Measurements from ENCODE around the gene YWHAH.
A peak's percentile ranks its signal among the peaks of the same experiment; 100 is the strongest.

Gene YWHAH

DNA sequence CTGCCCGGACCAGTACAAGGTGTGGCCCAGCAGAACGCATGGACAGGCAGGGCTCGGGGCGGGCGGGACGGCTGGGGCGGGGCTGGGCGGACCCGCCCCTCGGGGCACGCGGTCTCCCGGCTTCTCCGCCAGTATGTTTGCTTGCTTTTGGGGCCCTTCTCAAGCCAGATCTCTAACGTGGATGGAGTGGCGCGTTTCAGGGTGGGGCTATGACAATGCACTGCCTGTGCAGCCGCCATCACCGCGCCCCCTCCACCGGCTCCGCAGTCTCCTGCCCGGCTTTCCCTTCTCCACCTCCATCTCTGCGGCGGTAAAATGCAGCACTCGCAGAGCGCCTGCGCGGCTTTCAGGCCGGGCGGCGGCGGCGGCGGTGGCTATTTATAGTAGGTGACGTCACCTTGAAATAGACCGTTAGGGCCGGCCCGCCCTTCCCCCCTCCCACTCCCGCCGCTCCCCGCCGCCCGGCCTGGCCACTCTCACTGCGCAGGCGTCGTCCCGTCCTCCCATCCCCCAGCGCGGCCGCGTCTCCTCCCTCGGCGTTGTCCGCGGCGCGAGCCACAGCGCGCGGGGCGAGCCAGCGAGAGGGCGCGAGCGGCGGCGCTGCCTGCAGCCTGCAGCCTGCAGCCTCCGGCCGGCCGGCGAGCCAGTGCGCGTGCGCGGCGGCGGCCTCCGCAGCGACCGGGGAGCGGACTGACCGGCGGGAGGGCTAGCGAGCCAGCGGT, at the start of gene YWHAH:
Gene YWHAH, plus strand, starts transcription at position 558 of the 722 bp plus-strand sequence. CDS start 199 bp downstream, outside the sequence.
- Histone ChIP-seq H3K9ac (ENCODE audit: low read length in 2 of 2) (peak within 1 kb of the TSS; percentile 88 to 92), H3K27me3 (ENCODE audit: control insufficient read depth in 1 of 2, insufficient read depth in 2 of 2, low read length in 2 of 2) (no peaks in the 10 kb centered on the region), H3K36me3 (ENCODE audit: control insufficient read depth in 2 of 2, insufficient read depth in 2 of 2, low read length in 2 of 2) (peaks cover 4% of the 10 kb centered on the region in 2 donors), H3K4me3 (ENCODE audit: low read length in 2 of 2) (peak within 1 kb of the TSS; percentile 88 to 90), H3K27ac (ENCODE audit: low read length) (peak within 1 kb of the TSS; percentile 92), H3K4me1 (ENCODE audit: control insufficient read depth, insufficient read depth, low read length) (peaks cover 17% of the 10 kb centered on the region), H3K9me3 (ENCODE audit: control insufficient read depth in 2 of 2, low read length in 2 of 2) (no peaks in the 10 kb centered on the region)

DNA sequence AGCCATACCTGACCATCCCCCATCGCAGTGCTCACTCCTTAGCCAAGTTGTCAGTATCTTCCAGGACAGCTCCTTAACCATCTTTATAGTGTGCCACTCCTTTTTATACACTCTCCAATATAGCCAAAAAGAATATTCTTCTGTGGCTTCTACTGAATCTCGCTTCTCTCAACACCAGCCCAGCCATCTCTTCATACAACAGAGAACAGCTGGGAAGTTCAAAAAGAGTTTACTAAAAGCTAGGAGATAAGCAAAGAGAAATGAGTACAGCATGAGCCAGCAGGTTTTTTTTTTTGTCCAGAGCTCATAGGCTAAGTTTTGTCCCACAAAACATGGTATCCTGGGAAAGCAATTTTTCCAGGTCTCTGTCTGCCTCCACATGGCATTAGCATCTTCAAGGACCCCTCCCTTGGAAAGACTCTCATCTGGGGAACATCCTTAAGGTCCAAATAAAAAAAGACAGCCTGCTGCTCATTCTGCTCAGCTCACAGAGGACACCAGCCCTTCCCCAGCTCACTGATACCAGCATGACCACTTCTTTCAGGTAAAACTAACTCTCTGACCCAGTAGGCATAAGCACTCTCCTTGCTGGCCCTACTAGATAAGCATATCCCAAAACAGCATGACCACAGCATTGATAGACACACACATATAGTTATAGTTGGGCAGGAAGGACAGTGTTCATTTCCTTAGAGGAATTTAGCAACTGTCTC, 48.8 kb upstream of the YWHAH start:
- Histone ChIP-seq H3K27me3 (ENCODE audit: control insufficient read depth in 1 of 2, insufficient read depth in 2 of 2, low read length in 2 of 2) (no peaks in the 10 kb centered on the region), H3K27ac (ENCODE audit: low read length) (no peak overlapping the region), H3K36me3 (ENCODE audit: control insufficient read depth in 2 of 2, insufficient read depth in 2 of 2, low read length in 2 of 2) (peaks cover 6 to 16% of the 10 kb centered on the region in 2 donors), H3K4me3 (ENCODE audit: low read length in 2 of 2) (no peak overlapping the region), H3K4me1 (ENCODE audit: control insufficient read depth, insufficient read depth, low read length) (no peaks in the 10 kb centered on the region), H3K9me3 (ENCODE audit: control insufficient read depth in 2 of 2, low read length in 2 of 2) (no peaks in the 10 kb centered on the region), H3K9ac (ENCODE audit: low read length in 2 of 2) (no peak overlapping the region)

GRCh38 chr22:31896472-31896871, 47.9 kb upstream of the YWHAH start:
- no peaks in the 10 kb centered on the region for H3K4me1 ChIP-seq (ENCODE audit: control insufficient read depth, insufficient read depth, low read length)
- peaks cover 9 to 18% of the 10 kb centered on the region in 2 donors for H3K36me3 ChIP-seq (ENCODE audit: control insufficient read depth in 2 of 2, insufficient read depth in 2 of 2, low read length in 2 of 2)
- H3K4me3 ChIP-seq (ENCODE audit: low read length in 2 of 2): no peak overlapping the region
- no peak overlapping the region for H3K9ac ChIP-seq (ENCODE audit: low read length in 2 of 2)
- no peaks in the 10 kb centered on the region for H3K9me3 ChIP-seq (ENCODE audit: control insufficient read depth in 2 of 2, low read length in 2 of 2)
- H3K27me3 ChIP-seq (ENCODE audit: control insufficient read depth in 1 of 2, insufficient read depth in 2 of 2, low read length in 2 of 2): no peaks in the 10 kb centered on the region
- no peak overlapping the region for H3K27ac ChIP-seq (ENCODE audit: low read length)

- Histone ChIP-seq H3K36me3 (ENCODE audit: control insufficient read depth in 2 of 2, insufficient read depth in 2 of 2, low read length in 2 of 2) (peaks cover 17 to 21% of the 10 kb centered on the region in 2 donors), H3K27ac (ENCODE audit: low read length) (no peak overlapping the region), H3K9me3 (ENCODE audit: control insufficient read depth in 2 of 2, low read length in 2 of 2) (no peaks in the 10 kb centered on the region), H3K4me1 (ENCODE audit: control insufficient read depth, insufficient read depth, low read length) (no peaks in the 10 kb centered on the region), H3K4me3 (ENCODE audit: low read length in 2 of 2) (no peak overlapping the region), H3K9ac (ENCODE audit: low read length in 2 of 2) (no peak overlapping the region), H3K27me3 (ENCODE audit: control insufficient read depth in 1 of 2, insufficient read depth in 2 of 2, low read length in 2 of 2) (no peaks in the 10 kb centered on the region)
These were observed 46.2 kb upstream of the YWHAH start for GRCh38 chr22:31897842-31898805.

DNA sequence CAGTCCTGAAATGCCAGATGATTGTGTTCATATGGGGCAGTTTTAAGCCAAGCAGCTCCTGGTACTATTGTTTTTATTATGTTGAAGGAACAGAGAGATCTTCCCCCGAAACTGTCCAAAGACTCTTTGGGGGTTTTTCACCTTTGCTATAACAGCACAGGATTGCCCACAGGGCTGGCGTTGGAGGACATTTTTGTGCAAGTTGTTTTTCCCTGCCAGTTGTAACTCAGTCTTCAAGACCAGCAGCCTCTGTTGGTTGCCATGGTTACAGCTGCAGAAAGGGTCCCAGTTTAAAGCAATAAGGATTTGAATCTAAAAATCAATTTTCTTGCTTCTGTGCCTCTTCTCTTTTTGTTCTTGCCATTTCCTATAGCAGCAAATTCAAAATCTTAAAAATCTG, 45.4 kb upstream of the YWHAH start:
- Histone ChIP-seq H3K36me3 (ENCODE audit: control insufficient read depth in 2 of 2, insufficient read depth in 2 of 2, low read length in 2 of 2) (peaks cover 14 to 18% of the 10 kb centered on the region in 2 donors), H3K4me3 (ENCODE audit: low read length in 2 of 2) (no peak overlapping the region), H3K27me3 (ENCODE audit: control insufficient read depth in 1 of 2, insufficient read depth in 2 of 2, low read length in 2 of 2) (no peaks in the 10 kb centered on the region), H3K4me1 (ENCODE audit: control insufficient read depth, insufficient read depth, low read length) (no peaks in the 10 kb centered on the region), H3K9ac (ENCODE audit: low read length in 2 of 2) (no peak overlapping the region), H3K27ac (ENCODE audit: low read length) (no peak overlapping the region), H3K9me3 (ENCODE audit: control insufficient read depth in 2 of 2, low read length in 2 of 2) (no peaks in the 10 kb centered on the region)

GRCh38 chr22:31899669-31900068, 44.7 kb upstream of the YWHAH start:
- H3K9me3 ChIP-seq (ENCODE audit: control insufficient read depth in 2 of 2, low read length in 2 of 2): no peaks in the 10 kb centered on the region
- no peak overlapping the region for H3K9ac ChIP-seq (ENCODE audit: low read length in 2 of 2)
- no peak overlapping the region for H3K27ac ChIP-seq (ENCODE audit: low read length)
- H3K27me3 ChIP-seq (ENCODE audit: control insufficient read depth in 1 of 2, insufficient read depth in 2 of 2, low read length in 2 of 2): no peaks in the 10 kb centered on the region
- no peak overlapping the region for H3K4me3 ChIP-seq (ENCODE audit: low read length in 2 of 2)
- H3K36me3 ChIP-seq (ENCODE audit: control insufficient read depth in 2 of 2, insufficient read depth in 2 of 2, low read length in 2 of 2): peaks cover 14 to 21% of the 10 kb centered on the region in 2 donors
- no peaks in the 10 kb centered on the region for H3K4me1 ChIP-seq (ENCODE audit: control insufficient read depth, insufficient read depth, low read length)

DNA sequence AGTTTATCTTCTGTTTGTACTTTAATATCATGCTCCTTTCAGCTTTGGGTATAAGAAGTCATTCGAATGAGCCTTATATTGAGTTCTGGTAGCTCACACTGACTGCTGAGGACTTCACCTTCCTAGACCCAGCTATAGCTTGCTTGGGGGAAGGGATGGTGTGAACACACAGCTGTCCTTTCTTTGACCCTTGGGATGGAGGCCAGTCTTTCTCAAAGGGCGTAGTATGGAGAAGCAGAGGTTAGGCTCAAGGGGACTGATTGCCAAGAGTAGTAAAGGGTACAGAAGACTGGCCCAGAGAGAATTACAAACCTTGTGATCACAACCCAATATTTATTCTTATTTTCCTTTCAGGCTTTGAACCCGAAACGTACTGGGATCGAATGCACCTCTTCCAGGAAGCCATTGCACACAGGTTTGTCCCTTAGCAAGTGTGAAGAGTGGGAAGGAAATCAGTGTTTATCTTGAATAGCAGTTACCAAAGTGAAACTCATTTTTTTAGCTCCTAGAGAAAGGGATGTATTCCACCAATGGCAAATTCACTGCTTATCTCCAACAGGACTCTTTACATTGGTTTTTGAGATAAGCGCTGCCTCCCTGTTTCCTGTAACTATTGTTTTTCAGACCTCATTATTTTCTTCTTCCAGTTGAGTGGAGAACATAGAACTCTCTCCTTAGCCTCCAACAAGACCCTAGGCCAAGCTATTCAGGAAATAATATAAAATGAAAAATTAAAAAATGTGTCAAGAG, 42.8 kb upstream of the YWHAH start:
- Histone ChIP-seq H3K4me1 (ENCODE audit: control insufficient read depth, insufficient read depth, low read length) (no peaks in the 10 kb centered on the region), H3K4me3 (ENCODE audit: low read length in 2 of 2) (no peak overlapping the region), H3K27ac (ENCODE audit: low read length) (no peak overlapping the region), H3K36me3 (ENCODE audit: control insufficient read depth in 2 of 2, insufficient read depth in 2 of 2, low read length in 2 of 2) (peaks cover 15 to 27% of the 10 kb centered on the region in 2 donors), H3K9me3 (ENCODE audit: control insufficient read depth in 2 of 2, low read length in 2 of 2) (no peaks in the 10 kb centered on the region), H3K9ac (ENCODE audit: low read length in 2 of 2) (no peak overlapping the region), H3K27me3 (ENCODE audit: control insufficient read depth in 1 of 2, insufficient read depth in 2 of 2, low read length in 2 of 2) (no peaks in the 10 kb centered on the region)

DNA sequence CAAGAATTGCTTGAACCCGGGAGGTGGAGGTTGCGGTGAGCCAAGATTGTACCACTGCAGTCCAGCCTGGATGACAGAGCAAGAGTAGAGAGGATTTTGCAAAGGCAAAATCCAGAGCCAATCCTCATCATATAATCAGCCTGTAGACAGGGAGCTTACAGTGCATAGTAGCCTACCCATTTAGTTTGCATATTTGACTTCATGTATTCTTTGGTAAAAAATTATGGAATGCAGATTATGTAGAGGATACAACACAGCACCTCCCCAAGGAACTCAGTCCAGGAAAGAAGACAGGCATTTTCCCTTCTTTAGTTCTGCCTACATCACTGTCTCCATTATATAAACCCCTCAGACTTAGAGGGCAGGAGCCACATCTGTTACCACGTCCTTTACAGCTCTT, 39.7 kb upstream of the YWHAH start:
- Histone ChIP-seq H3K36me3 (ENCODE audit: control insufficient read depth in 2 of 2, insufficient read depth in 2 of 2, low read length in 2 of 2) (peaks cover 15 to 29% of the 10 kb centered on the region in 2 donors), H3K9me3 (ENCODE audit: control insufficient read depth in 2 of 2, low read length in 2 of 2) (no peaks in the 10 kb centered on the region), H3K4me3 (ENCODE audit: low read length in 2 of 2) (no peak overlapping the region), H3K9ac (ENCODE audit: low read length in 2 of 2) (no peak overlapping the region), H3K27me3 (ENCODE audit: control insufficient read depth in 1 of 2, insufficient read depth in 2 of 2, low read length in 2 of 2) (no peaks in the 10 kb centered on the region), H3K27ac (ENCODE audit: low read length) (no peak overlapping the region), H3K4me1 (ENCODE audit: control insufficient read depth, insufficient read depth, low read length) (no peaks in the 10 kb centered on the region)

DNA sequence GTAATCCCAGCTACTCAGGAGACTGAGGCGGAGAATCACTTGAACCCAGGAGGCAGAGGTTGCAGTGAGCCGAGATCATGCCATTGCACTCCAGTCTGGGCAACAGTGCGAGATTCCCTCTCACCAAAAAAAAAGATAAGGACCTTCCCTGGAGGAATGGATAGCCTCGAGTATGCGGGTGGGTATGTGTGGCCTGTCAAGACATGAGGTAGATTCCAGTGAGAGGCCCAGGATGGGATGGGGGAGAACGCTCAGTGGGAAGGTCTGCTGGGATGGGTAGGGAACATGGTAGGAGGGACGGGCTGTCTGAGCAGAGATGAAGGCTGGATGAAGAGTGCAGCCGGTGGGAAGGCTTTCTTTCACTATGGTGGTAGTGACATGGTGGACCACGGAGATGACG, 39.0 kb upstream of the YWHAH start:
- Histone ChIP-seq H3K27ac (ENCODE audit: low read length) (no peak overlapping the region), H3K27me3 (ENCODE audit: control insufficient read depth in 1 of 2, insufficient read depth in 2 of 2, low read length in 2 of 2) (no peaks in the 10 kb centered on the region), H3K4me3 (ENCODE audit: low read length in 2 of 2) (no peak overlapping the region), H3K9ac (ENCODE audit: low read length in 2 of 2) (no peak overlapping the region), H3K36me3 (ENCODE audit: control insufficient read depth in 2 of 2, insufficient read depth in 2 of 2, low read length in 2 of 2) (peaks cover 17 to 34% of the 10 kb centered on the region in 2 donors), H3K4me1 (ENCODE audit: control insufficient read depth, insufficient read depth, low read length) (no peaks in the 10 kb centered on the region), H3K9me3 (ENCODE audit: control insufficient read depth in 2 of 2, low read length in 2 of 2) (no peaks in the 10 kb centered on the region)

DNA sequence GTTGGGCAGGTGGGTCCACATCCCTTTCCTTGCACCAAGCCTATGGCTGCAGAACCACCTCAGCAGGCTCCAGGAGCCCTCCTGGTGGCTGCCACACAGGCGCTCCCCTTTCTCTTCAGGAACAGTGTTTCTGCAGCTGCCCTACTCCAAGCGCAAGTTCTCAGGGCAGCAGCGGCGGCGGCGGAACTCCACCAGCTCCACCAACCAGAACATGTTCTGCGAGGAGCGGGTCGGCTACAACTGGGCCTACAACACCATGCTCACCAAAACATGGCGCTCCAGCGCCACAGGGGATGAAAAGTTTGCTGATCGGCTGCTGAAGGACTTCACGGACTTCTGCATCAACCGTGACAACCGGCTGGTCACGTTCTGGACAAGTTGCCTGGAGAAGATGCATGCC, 38.2 kb upstream of the YWHAH start:
- no peak overlapping the region for H3K4me3 ChIP-seq (ENCODE audit: low read length in 2 of 2)
- no peak overlapping the region for H3K9ac ChIP-seq (ENCODE audit: low read length in 2 of 2)
- H3K27ac ChIP-seq (ENCODE audit: low read length): no peak overlapping the region
- peaks cover 17 to 34% of the 10 kb centered on the region in 2 donors for H3K36me3 ChIP-seq (ENCODE audit: control insufficient read depth in 2 of 2, insufficient read depth in 2 of 2, low read length in 2 of 2)
- no peaks in the 10 kb centered on the region for H3K27me3 ChIP-seq (ENCODE audit: control insufficient read depth in 1 of 2, insufficient read depth in 2 of 2, low read length in 2 of 2)
- no peaks in the 10 kb centered on the region for H3K4me1 ChIP-seq (ENCODE audit: control insufficient read depth, insufficient read depth, low read length)
- H3K9me3 ChIP-seq (ENCODE audit: control insufficient read depth in 2 of 2, low read length in 2 of 2): no peaks in the 10 kb centered on the region
